ENCODE results near the gene SPDL1.
"Not testable (repeated sequence)": the region's sequence is repeated elsewhere in the genome, so short reads cannot be mapped to it uniquely, and the experiment has no call there.

Gene SPDL1

GRCh38 chr5:169576181-169576598, 7.4 kb upstream of the SPDL1 start:
- FAIRE-seq: no peak

- no peak for FAIRE-seq
Measured at GRCh38 chr5:169577951-169578350, 5.6 kb upstream of the SPDL1 start.

GRCh38 chr5:169580964-169581363, 2.6 kb upstream of the SPDL1 start:
- no peak for FAIRE-seq

GRCh38 chr5:169581580-169582227, 1.9 kb upstream of the SPDL1 start:
- no peak for FAIRE-seq

GRCh38 chr5:169583101-169583423, 511 bp upstream of the SPDL1 start:
- FAIRE-seq: no peak

- FAIRE-seq: no peak
Measured at GRCh38 chr5:169584998-169585451, 1.5 kb downstream of the SPDL1 start.

GRCh38 chr5:169590602-169591001, 7.0 kb downstream of the SPDL1 start:
- no peak for FAIRE-seq

GRCh38 chr5:169591636-169592035, 8.1 kb downstream of the SPDL1 start:
- FAIRE-seq: no peak

GRCh38 chr5:169592937-169593650, 9.5 kb downstream of the SPDL1 start:
- FAIRE-seq: no peak

GRCh38 chr5:169595172-169595820, 11.7 kb downstream of the SPDL1 start:
- FAIRE-seq: no peak

- FAIRE-seq: no peak
Measured at GRCh38 chr5:169599451-169599850, 15.9 kb downstream of the SPDL1 start.

- FAIRE-seq: no peak
Measured at GRCh38 chr5:169602535-169602934, 19.0 kb downstream of the SPDL1 start.

- FAIRE-seq: no peak
Measured at GRCh38 chr5:169606279-169606678, 22.7 kb downstream of the SPDL1 start.

GRCh38 chr5:169607882-169608281, 24.3 kb downstream of the SPDL1 start:
- no peak for FAIRE-seq

GRCh38 chr5:169609716-169610115, 26.1 kb downstream of the SPDL1 start:
- no peak for FAIRE-seq

- no peak for FAIRE-seq
Measured at GRCh38 chr5:169610606-169611005, 27.0 kb downstream of the SPDL1 start.

- no peak for FAIRE-seq
Measured at GRCh38 chr5:169615561-169615960, 32.0 kb downstream of the SPDL1 start.

GRCh38 chr5:169624307-169624706, 40.7 kb downstream of the SPDL1 start:
- not testable (repeated sequence) for FAIRE-seq

GRCh38 chr5:169626779-169627178, 43.2 kb downstream of the SPDL1 start:
- FAIRE-seq: no peak

- no peak for FAIRE-seq
Measured at GRCh38 chr5:169627551-169627950, 44.0 kb downstream of the SPDL1 start.

- FAIRE-seq: no peak
Measured at GRCh38 chr5:169628892-169629291, 45.3 kb downstream of the SPDL1 start.

- no peak for FAIRE-seq
Measured at GRCh38 chr5:169629847-169630548, 46.4 kb downstream of the SPDL1 start.

- no peak for FAIRE-seq
Measured at GRCh38 chr5:169631360-169631759, 47.8 kb downstream of the SPDL1 start.

- no peak for FAIRE-seq
Measured at GRCh38 chr5:169632946-169633345, 49.4 kb downstream of the SPDL1 start.

Data from TTC549 (cell line).